ENCODE measurements around the gene TOP2A.

TOP2A gene

GRCh38 chr17:40366861-40367518, 50.7 kb downstream of the TOP2A start:
- H3K27ac ChIP-seq = no peak overlapping the region
- TF ChIP-seq ZFX (IDR thresholded peaks at IDR 0.05) = no peak
- TF ChIP-seq, protein P1, sequence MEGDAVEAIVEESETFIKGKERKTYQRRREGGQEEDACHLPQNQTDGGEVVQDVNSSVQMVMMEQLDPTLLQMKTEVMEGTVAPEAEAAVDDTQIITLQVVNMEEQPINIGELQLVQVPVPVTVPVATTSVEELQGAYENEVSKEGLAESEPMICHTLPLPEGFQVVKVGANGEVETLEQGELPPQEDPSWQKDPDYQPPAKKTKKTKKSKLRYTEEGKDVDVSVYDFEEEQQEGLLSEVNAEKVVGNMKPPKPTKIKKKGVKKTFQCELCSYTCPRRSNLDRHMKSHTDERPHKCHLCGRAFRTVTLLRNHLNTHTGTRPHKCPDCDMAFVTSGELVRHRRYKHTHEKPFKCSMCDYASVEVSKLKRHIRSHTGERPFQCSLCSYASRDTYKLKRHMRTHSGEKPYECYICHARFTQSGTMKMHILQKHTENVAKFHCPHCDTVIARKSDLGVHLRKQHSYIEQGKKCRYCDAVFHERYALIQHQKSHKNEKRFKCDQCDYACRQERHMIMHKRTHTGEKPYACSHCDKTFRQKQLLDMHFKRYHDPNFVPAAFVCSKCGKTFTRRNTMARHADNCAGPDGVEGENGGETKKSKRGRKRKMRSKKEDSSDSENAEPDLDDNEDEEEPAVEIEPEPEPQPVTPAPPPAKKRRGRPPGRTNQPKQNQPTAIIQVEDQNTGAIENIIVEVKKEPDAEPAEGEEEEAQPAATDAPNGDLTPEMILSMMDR (conservative IDR thresholded peaks at IDR 0.05) = no peak

- TF ChIP-seq ZFX (IDR thresholded peaks at IDR 0.05) = no peak
- TF ChIP-seq, protein P1 (conservative IDR thresholded peaks at IDR 0.05) = no peak
- no peak overlapping the region for H3K27ac ChIP-seq
These were observed 51.4 kb downstream of the TOP2A start for GRCh38 chr17:40366076-40366860.

DNA sequence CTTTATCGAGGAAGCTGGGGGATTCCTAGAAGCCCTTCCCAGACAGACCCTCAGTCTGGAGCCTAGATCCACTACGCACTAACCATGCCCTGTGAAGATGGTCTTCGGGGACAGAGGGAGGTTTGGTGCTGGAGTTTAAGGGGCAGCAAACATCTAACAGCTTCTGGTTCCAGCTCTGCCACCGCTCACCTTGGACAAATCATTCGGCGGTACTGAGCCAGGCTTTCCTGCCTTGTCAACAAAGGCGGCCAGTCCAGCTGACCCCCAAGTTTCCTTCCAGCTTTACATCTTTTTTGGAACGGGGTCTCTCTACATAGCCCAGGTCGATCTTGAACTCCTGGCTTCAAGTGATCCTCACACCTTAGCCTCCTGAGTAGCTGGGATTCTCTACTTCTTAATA, 52.8 kb downstream of the TOP2A start:
- no peak for TF ChIP-seq ZFX (IDR thresholded peaks at IDR 0.05)
- TF ChIP-seq, protein P1 (conservative IDR thresholded peaks at IDR 0.05) = no peak
- H3K27ac ChIP-seq = no peak overlapping the region

DNA sequence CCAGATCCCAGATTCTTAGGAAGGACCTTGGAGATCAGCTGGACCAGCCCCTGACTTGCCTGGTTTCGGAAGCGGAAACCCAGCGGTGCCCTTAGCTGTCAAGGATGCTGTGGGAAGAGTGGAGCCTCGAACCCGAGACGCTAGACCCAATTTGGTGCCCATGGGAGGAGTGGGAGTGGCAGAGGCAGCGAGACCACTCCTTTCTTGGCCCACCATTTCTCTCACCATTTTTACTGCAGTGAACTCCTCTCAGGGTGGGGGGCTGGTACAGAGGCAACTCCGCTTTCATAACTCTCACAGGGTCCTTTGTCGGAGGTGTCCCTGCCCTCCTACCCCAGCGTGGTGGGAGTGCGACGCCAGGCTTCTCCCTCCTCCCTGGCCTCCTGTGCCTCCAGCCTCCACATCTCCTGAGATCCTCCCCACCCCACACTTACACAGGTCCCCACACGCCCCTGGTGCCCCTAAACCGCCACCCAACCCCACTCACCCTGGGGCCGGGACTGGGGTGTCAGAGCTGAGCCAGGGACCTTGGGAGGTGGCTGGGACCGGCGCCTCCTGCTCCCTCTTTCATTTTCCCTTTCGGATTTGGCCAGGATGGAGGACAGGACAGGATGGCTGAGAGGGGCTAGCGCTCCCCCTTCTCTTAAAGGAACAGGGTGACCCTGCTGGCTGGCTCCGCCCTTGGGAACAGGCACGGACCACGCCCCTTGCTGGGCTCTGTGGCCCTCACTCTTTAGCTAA, 53.4 kb downstream of the TOP2A start, which contains the start of gene GJD3:
GJD3 (minus strand) TSS at position 617 of the 741 bp plus-strand sequence. CDS start 922 bp downstream, outside the sequence.
- TF ChIP-seq ZFX (IDR thresholded peaks at IDR 0.05) = no peak
- TF ChIP-seq, protein P1 (conservative IDR thresholded peaks at IDR 0.05) = no peak
- H3K27ac ChIP-seq = no peak within 1 kb of the TSS

- peak overlapping the region; percentile 18; the same call in 1 of the 2 replicates for H3K27ac ChIP-seq
- TF ChIP-seq, protein P1 (conservative IDR thresholded peaks at IDR 0.05) = no peak
- TF ChIP-seq ZFX (IDR thresholded peaks at IDR 0.05) = peak; percentile 52; the same call in 1 of the 2 replicates
These were observed 54.4 kb downstream of the TOP2A start for GRCh38 chr17:40363111-40363827.

DNA sequence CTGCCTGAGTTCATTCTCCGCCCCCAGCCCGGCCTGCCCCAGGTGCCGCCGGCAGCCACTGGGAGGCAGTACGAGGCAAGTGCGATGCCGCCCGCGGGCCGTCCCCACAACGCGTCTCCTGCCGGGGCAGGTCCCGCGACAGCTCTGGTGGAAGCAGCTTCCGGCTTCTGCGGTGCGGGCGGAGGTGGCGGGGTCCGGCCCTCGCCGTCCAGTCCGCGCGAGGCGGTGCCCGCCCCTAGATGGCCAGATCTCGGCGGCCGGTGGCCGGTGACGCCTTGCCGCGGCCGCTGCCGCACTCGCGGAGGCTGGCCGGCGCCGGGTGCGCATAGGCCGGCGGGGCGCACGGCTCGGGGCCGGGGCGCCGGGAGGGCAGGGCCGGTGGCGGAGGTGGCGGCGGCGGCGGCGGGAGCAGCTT, 55.0 kb downstream of the TOP2A start:
- H3K27ac ChIP-seq = peak overlapping the region; percentile 18; the same call in 1 of the 2 replicates
- TF ChIP-seq ZFX (IDR thresholded peaks at IDR 0.05) = peak; percentile 65; the same call in 1 of the 2 replicates
- TF ChIP-seq, protein P1 (conservative IDR thresholded peaks at IDR 0.05) = peak; percentile 93

All from C4-2B (cell line).